ENCODE measurements around the gene NLRP1.

The NLRP1 gene

GRCh38 chr17:5466295-5466694 lies 118.0 kb downstream of the NLRP1 start:
- no peak for DNase-seq

DNA sequence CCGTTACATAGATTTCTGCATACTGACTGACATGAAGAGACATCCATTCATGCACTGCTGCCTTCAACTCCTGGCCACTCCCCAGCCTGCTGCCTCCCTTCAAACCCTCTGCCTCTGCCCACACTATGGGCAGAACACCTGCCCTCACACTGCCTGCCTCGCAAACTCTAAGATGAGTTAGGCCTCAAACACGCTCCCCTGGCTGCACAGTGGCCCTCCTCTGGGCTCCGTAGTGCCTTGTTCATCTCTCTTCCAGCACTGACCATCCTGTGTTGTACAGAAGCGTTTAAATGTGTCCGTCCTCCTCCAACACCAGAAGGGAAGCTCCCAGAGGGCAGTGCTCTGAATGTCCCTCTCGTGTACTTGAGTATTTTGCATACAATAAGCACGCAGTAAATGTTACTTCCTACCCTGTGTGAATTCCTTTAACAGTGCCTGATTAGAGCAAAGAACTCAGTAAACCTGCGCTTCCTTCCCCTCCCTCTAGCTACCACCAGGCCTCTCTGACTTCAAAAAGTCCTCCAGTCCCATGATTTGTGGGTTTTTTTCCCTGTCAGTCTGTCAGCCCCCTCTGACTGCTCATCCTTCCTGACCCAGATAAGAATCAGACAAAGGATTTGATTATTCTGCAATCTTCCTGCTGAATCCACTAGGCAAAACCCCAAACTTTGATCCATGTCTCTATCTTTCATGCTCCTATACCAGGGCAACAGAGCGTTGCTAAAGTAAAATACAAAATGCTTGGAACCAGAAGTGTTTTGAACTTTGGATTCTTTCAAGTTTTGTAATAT lies 119.4 kb downstream of the NLRP1 start:
- DNase-seq: no peak

Measured in stimulated activated naive CD4-positive, alpha-beta T cell treated with Interleukin-2 at 50 U/mL for 16 hours (primary cell).